ENCODE results near the gene PALMD. TPM values are rescaled to one million over a fixed set of nuclear protein-coding genes. Genes with fewer than 3 reads are reported as not detected.

The PALMD gene, protein sequence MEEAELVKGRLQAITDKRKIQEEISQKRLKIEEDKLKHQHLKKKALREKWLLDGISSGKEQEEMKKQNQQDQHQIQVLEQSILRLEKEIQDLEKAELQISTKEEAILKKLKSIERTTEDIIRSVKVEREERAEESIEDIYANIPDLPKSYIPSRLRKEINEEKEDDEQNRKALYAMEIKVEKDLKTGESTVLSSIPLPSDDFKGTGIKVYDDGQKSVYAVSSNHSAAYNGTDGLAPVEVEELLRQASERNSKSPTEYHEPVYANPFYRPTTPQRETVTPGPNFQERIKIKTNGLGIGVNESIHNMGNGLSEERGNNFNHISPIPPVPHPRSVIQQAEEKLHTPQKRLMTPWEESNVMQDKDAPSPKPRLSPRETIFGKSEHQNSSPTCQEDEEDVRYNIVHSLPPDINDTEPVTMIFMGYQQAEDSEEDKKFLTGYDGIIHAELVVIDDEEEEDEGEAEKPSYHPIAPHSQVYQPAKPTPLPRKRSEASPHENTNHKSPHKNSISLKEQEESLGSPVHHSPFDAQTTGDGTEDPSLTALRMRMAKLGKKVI
- polyA plus RNA-seq (2011; rRNA removed) (0.92 and 1.2 TPM in 2 replicates), polyA plus RNA-seq (2017; fragmentation: RNase III; extraction: RNeasy Plus Mini Kit Qiagen cat#74134 plus additional on column Dnase treatment) (2.6 to 3.1 TPM (median 3.1 TPM) in 3 replicates), polyA minus RNA-seq (2011; rRNA and poly(A)+ RNA removed) (0.41 and 0.92 TPM in 2 replicates)
- polyA plus RNA-seq (2012; cell fraction: cytosol; rRNA removed): 0.14 and 0.22 TPM in 2 replicates
- 0.23 and 0.24 TPM in 2 replicates for polyA plus RNA-seq (2012; cell fraction: nucleus; rRNA removed)

DNA sequence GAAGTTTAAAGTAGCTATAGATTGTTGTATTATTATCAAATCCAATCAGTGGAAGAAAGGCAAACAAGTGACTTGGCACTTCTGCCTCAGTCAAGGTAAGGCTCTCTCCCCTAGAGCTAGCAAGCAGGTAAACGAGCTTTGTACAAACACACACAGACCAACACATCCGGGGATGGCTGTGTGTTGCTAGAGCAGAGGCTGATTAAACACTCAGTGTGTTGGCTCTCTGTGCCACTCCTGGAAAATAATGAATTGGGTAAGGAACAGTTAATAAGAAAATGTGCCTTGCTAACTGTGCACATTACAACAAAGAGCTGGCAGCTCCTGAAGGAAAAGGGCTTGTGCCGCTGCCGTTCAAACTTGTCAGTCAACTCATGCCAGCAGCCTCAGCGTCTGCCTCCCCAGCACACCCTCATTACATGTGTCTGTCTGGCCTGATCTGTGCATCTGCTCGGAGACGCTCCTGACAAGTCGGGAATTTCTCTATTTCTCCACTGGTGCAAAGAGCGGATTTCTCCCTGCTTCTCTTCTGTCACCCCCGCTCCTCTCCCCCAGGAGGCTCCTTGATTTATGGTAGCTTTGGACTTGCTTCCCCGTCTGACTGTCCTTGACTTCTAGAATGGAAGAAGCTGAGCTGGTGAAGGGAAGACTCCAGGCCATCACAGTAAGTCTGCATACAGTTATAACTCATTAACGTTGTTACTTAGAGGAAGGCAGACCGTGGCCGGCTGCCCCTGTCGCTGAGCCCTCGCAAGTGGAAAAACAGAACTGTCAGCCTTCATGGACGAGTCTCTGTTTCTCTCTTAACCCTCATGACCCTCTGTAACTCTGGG, at the start of gene PALMD:
PALMD (plus strand) TSS at position 415 of the 833 bp plus-strand sequence; CDS start at position 620, 205 bp downstream.
- peak within 1 kb of the TSS; percentile 54 to 82 for H3K27ac ChIP-seq
- 11% methylated on average over 16 of the region's 17 CpGs for WGBS (ENCODE audit: missing lambda C conversion rate)
- peaks cover 32% of the 10 kb centered on the region for H3K4me1 ChIP-seq
- peak within 1 kb of the TSS; percentile 33 for H3K4me3 ChIP-seq
- no peaks in the 10 kb centered on the region for H3K9me3 ChIP-seq
- no peak for TF ChIP-seq CBX2 (IDR thresholded peaks at IDR 0.05; ENCODE audit: borderline replicate concordance, low read depth)
- no peak for TF ChIP-seq POLR2AphosphoS2 (conservative IDR thresholded peaks at IDR 0.05; ENCODE audit: low read length)
- TF ChIP-seq TP53 (CRISPR knock-in tag; IDR thresholded peaks at IDR 0.05): no peak
- TF ChIP-seq HOXB13 (CRISPR knock-in tag; IDR thresholded peaks at IDR 0.05; ENCODE audit: low read depth): no peak
- TF ChIP-seq ZFP36 (IDR thresholded peaks at IDR 0.05; ENCODE audit: borderline replicate concordance, partially characterized antibody): no peak
- no peak for TF ChIP-seq PHF8 (IDR thresholded peaks at IDR 0.05; ENCODE audit: borderline replicate concordance, low read depth)
- H3K4me2 ChIP-seq: peak within 1 kb of the TSS; percentile 80
- ATAC-seq (peak; percentile 84), DNase-seq (ENCODE audit: low read depth in 1 of 2, low spot score in 1 of 2) (peak; percentile 3 to 40), FAIRE-seq (no peak)
- ChIA-PET CTCF (interaction anchor here (1.2 kb wide), 1 partner anchor 15 kb away, joined by 3 read pairs; no protein-coding TSS in a partner anchor), POLR2A (no interaction called here)

DNA sequence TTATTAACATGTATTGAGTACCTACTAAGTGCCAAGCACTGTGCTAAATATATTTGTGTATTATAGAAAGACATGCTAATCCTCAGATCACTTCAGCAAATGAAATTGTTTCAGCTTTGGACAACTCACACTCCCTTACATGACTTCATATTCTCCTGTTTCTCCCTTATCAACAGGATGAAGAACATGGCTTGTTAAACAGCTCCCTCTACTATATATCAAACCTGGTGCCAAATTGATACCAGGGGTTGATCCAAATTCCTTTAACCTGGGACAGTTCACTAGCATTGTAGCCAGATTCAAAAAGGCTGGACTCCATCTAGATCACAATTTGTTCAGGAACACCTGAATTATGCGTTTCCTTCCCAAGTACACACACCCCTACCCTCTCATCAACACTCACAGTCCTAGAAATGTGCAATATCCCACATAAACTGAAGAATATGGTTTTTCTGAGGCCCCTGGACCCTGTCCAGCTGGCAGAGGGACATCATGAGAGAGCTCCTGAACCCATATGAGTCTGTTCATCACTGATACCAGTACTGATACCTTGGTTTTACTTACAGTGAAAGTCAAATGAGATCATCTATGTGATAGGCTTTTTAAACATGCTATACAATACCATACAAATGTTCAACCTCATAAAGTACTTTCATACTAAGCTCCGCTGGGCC, 47.0 kb upstream of the PALMD start:
- peak overlapping the region; percentile 63 to 80 for H3K27ac ChIP-seq
- WGBS (ENCODE audit: missing lambda C conversion rate): 78% methylated on average over 2 of the region's 2 CpGs

More for the DNA sequence above, 47.0 kb upstream of the PALMD start:
- DNase-seq (ENCODE audit: low read depth in 1 of 2, low spot score in 1 of 2): no peak
- ChIA-PET POLR2A (no interaction called here), CTCF (no interaction called here)
- Histone ChIP-seq H3K4me2 (peak overlapping the region; percentile 34), H3K9me3 (no peaks in the 10 kb centered on the region), H3K4me1 (peaks cover 32% of the 10 kb centered on the region), H3K4me3 (no peak overlapping the region)
- peak; percentile 51 to 56; a peak in 3 of 6 replicates for ATAC-seq
- FAIRE-seq: no peak
- TF ChIP-seq RCOR1 (IDR thresholded peaks at IDR 0.05; ENCODE audit: low read depth, low read length) (no peak), POLR2A (IDR thresholded peaks at IDR 0.05; ENCODE audit: low read length) (no peak), PHF8 (IDR thresholded peaks at IDR 0.05; ENCODE audit: borderline replicate concordance, low read depth) (no peak), FOSB (CRISPR knock-in tag; IDR thresholded peaks at IDR 0.05) (no peak), NFE2L2 (conservative IDR thresholded peaks at IDR 0.05; ENCODE audit: low read length) (no peak), BHLHE40 (IDR thresholded peaks at IDR 0.05; ENCODE audit: low read depth, low read length) (no peak), ESRRA (IDR thresholded peaks at IDR 0.05; ENCODE audit: borderline replicate concordance, low read length) (no peak), RFX5 (IDR thresholded peaks at IDR 0.05) (no peak), KDM1A (IDR thresholded peaks at IDR 0.05; ENCODE audit: low read depth) (no peak), HDAC2 (IDR thresholded peaks at IDR 0.05) (no peak), HEYL (CRISPR knock-in tag; IDR thresholded peaks at IDR 0.05) (no peak), MAZ (IDR thresholded peaks at IDR 0.05; ENCODE audit: borderline replicate concordance, low read depth, low read length) (no peak), ZNF302 (CRISPR knock-in tag; IDR thresholded peaks at IDR 0.05) (no peak)
- TF ChIP-seq, protein P1, sequence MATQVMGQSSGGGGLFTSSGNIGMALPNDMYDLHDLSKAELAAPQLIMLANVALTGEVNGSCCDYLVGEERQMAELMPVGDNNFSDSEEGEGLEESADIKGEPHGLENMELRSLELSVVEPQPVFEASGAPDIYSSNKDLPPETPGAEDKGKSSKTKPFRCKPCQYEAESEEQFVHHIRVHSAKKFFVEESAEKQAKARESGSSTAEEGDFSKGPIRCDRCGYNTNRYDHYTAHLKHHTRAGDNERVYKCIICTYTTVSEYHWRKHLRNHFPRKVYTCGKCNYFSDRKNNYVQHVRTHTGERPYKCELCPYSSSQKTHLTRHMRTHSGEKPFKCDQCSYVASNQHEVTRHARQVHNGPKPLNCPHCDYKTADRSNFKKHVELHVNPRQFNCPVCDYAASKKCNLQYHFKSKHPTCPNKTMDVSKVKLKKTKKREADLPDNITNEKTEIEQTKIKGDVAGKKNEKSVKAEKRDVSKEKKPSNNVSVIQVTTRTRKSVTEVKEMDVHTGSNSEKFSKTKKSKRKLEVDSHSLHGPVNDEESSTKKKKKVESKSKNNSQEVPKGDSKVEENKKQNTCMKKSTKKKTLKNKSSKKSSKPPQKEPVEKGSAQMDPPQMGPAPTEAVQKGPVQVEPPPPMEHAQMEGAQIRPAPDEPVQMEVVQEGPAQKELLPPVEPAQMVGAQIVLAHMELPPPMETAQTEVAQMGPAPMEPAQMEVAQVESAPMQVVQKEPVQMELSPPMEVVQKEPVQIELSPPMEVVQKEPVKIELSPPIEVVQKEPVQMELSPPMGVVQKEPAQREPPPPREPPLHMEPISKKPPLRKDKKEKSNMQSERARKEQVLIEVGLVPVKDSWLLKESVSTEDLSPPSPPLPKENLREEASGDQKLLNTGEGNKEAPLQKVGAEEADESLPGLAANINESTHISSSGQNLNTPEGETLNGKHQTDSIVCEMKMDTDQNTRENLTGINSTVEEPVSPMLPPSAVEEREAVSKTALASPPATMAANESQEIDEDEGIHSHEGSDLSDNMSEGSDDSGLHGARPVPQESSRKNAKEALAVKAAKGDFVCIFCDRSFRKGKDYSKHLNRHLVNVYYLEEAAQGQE (IDR thresholded peaks at IDR 0.05): no peak
- TF ChIP-seq, protein P2, sequence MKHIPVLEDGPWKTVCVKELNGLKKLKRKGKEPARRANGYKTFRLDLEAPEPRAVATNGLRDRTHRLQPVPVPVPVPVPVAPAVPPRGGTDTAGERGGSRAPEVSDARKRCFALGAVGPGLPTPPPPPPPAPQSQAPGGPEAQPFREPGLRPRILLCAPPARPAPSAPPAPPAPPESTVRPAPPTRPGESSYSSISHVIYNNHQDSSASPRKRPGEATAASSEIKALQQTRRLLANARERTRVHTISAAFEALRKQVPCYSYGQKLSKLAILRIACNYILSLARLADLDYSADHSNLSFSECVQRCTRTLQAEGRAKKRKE (CRISPR knock-in tag; IDR thresholded peaks at IDR 0.05; ENCODE audit: low read depth): no peak
- TF ChIP-seq, protein P3, sequence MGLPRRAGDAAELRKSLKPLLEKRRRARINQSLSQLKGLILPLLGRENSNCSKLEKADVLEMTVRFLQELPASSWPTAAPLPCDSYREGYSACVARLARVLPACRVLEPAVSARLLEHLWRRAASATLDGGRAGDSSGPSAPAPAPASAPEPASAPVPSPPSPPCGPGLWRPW (IDR thresholded peaks at IDR 0.05): no peak

Data from A549 (cell line).